ENCODE data around the gene IRS1. TPM values are rescaled to one million over a fixed set of nuclear protein-coding genes. Genes with fewer than 3 reads are reported as not detected.
"Not testable (repeated sequence)": the region's sequence is repeated elsewhere in the genome, so short reads cannot be mapped to it uniquely, and the experiment has no call there.

The IRS1 gene
- total and polyA plus RNA-seq, 12 donors, result 10.0 to 55.7 (median 25.0) TPM

- Histone ChIP-seq H3K4me1 (replicated peaks in 1 of 2) (peaks cover 4 to 19% of the 10 kb centered on the region in 2 donors), H3K27ac (no peak overlapping the region), H3K36me3 (replicated peaks in 1 of 2) (no peaks in the 10 kb centered on the region), H3K27me3 (no peaks in the 10 kb centered on the region), H3K4me3 (no peak overlapping the region), H3K9me3 (replicated peaks in 1 of 3) (no peaks in the 10 kb centered on the region)
- WGBS, 4 donors, result 51 to 75% (median 66%) methylated on average over 2 of the region's 2 CpGs
- intact Hi-C loops (cut with DNase I), result no loop called here
- DNase-seq, result no peak
- TF ChIP-seq POLR2A (IDR thresholded peaks at IDR 0.05), result no peak
- TF ChIP-seq CTCF (IDR thresholded peaks at IDR 0.05), result no peak
Measured at GRCh38 chr2:226847511-226847910, 47.9 kb upstream of the IRS1 start.

- TF ChIP-seq POLR2A (IDR thresholded peaks at IDR 0.05) (no peak), CTCF (IDR thresholded peaks at IDR 0.05) (no peak)
- no peak overlapping the region for H3K27ac ChIP-seq
- 64 to 81% (median 72%) methylated on average over 1 of the region's 1 CpG for WGBS, 4 donors
- DNase-seq, result no peak
- H3K27me3 ChIP-seq, result no peaks in the 10 kb centered on the region
- peaks cover 4 to 19% of the 10 kb centered on the region in 2 donors for H3K4me1 ChIP-seq (replicated peaks in 1 of 2)
- no peaks in the 10 kb centered on the region for H3K9me3 ChIP-seq (replicated peaks in 1 of 3)
- H3K36me3 ChIP-seq (replicated peaks in 1 of 2), result no peaks in the 10 kb centered on the region
- intact Hi-C loops (cut with DNase I), result no loop called here
- no peak overlapping the region for H3K4me3 ChIP-seq
Measured at GRCh38 chr2:226847090-226847489, 47.5 kb upstream of the IRS1 start.

GRCh38 chr2:226845386-226846116 lies 45.9 kb upstream of the IRS1 start:
- Histone ChIP-seq H3K27me3 (no peaks in the 10 kb centered on the region), H3K4me1 (replicated peaks in 1 of 2) (peaks cover 4 to 19% of the 10 kb centered on the region in 2 donors), H3K4me3 (no peak overlapping the region), H3K27ac (no peak overlapping the region), H3K9me3 (replicated peaks in 1 of 3) (no peaks in the 10 kb centered on the region), H3K36me3 (replicated peaks in 1 of 2) (no peaks in the 10 kb centered on the region)
- TF ChIP-seq CTCF (IDR thresholded peaks at IDR 0.05) (no peak), POLR2A (IDR thresholded peaks at IDR 0.05) (no peak)
- DNase-seq, result no peak
- intact Hi-C loops (cut with DNase I), result no loop called here
- 47 to 52% (median 49%) methylated on average over 3 of the region's 3 CpGs for WGBS, 4 donors

- H3K36me3 ChIP-seq (replicated peaks in 1 of 2); H3K9me3 ChIP-seq (replicated peaks in 1 of 3); H3K4me3 ChIP-seq; H3K27ac ChIP-seq; intact Hi-C loops (cut with DNase I); H3K27me3 ChIP-seq; DNase-seq: not testable (repeated sequence)
- WGBS, 4 donors, result 89 to 100% (median 98%) methylated on average over 1 of the region's 1 CpG
- H3K4me1 ChIP-seq (replicated peaks in 1 of 2), result peaks cover 4 to 27% of the 10 kb centered on the region in 2 donors
Measured at GRCh38 chr2:226843001-226843400, 43.4 kb upstream of the IRS1 start.

- Histone ChIP-seq H3K9me3 (replicated peaks in 1 of 3) (no peaks in the 10 kb centered on the region), H3K36me3 (replicated peaks in 1 of 2) (no peaks in the 10 kb centered on the region), H3K4me1 (replicated peaks in 1 of 2) (peaks cover 7 to 22% of the 10 kb centered on the region in 2 donors), H3K27ac (no peak overlapping the region), H3K4me3 (peak overlapping the region in 1 of 4 donors; percentile 20), H3K27me3 (no peaks in the 10 kb centered on the region)
- TF ChIP-seq CTCF (IDR thresholded peaks at IDR 0.05) (no peak), POLR2A (IDR thresholded peaks at IDR 0.05) (no peak)
- intact Hi-C loops (cut with DNase I), result no loop called here
- no peak for DNase-seq
- WGBS, 4 donors, result 90 to 100% (median 97%) methylated on average over 2 of the region's 2 CpGs
Measured at GRCh38 chr2:226839951-226840350, 40.3 kb upstream of the IRS1 start.
